LHCN-M2 (cell line): ENCODE results near the gene POLE. TPM values are rescaled to one million over a fixed set of nuclear protein-coding genes. Genes with fewer than 3 reads are reported as not detected.

Experiments
- DNase-seq: peaks from one replicate; pipeline ENCODE4 v3.0.0-alpha.2; 2012; ENCODE audit warnings: low read depth
- total RNA-seq: library from RNA; depleted of rRNA; stranded (reverse); fragments of >200 nt; gene quantifications from 2 replicates; pipeline ENCODE4 v1.2.3, GENCODE V29; 2014; rRNA removed

The POLE gene
- total RNA-seq, 1 experiment from 2014 or later: 34.8 TPM

GRCh38 chr12:132580701-132581292, 106.3 kb downstream of the POLE start:
- no peak for DNase-seq

- DNase-seq: no peak
These were observed 107.4 kb downstream of the POLE start for GRCh38 chr12:132579744-132580143.

GRCh38 chr12:132578826-132579225, 108.3 kb downstream of the POLE start:
- no peak for DNase-seq

GRCh38 chr12:132578118-132578517, 109.0 kb downstream of the POLE start:
- DNase-seq: no peak

GRCh38 chr12:132577191-132577920, 109.8 kb downstream of the POLE start:
- no peak for DNase-seq

GRCh38 chr12:132576701-132577100, 110.4 kb downstream of the POLE start:
- no peak for DNase-seq

- no peak for DNase-seq
These were observed 111.5 kb downstream of the POLE start for GRCh38 chr12:132575661-132576060.

- DNase-seq: no peak
These were observed 112.7 kb downstream of the POLE start for GRCh38 chr12:132574271-132574996.

Other genes with a start within 250 kb of the POLE start
- gene FBRSL1, start 197.2 kb downstream of the POLE start, total RNA-seq: 6.1 and 12.0 TPM in 2 replicates
- gene LRCOL1, start 76.8 kb downstream of the POLE start, total RNA-seq: not detected in 2 replicates
- gene P2RX2, start 68.6 kb downstream of the POLE start, total RNA-seq: not detected in 2 replicates
- 31.6 and 33.2 TPM in 2 replicates for gene PXMP2, start 245 bp upstream of the POLE start, total RNA-seq
- 42.4 and 48.8 TPM in 2 replicates for gene PGAM5, start 23.5 kb upstream of the POLE start, total RNA-seq
- gene ANKLE2, start 74.5 kb upstream of the POLE start, total RNA-seq: 87.2 and 92.0 TPM in 2 replicates
- gene GOLGA3, start 141.5 kb upstream of the POLE start, total RNA-seq: 57.1 and 64.2 TPM in 2 replicates
- gene CHFR, start 200.3 kb upstream of the POLE start, total RNA-seq: 23.8 and 24.8 TPM in 2 replicates